Measurements from ENCODE around the gene MAP4. TPM values are rescaled to one million over a fixed set of nuclear protein-coding genes. Genes with fewer than 3 reads are reported as not detected.

Gene MAP4
- total RNA-seq, 1 experiment from 2014 or later: 108 TPM

DNA sequence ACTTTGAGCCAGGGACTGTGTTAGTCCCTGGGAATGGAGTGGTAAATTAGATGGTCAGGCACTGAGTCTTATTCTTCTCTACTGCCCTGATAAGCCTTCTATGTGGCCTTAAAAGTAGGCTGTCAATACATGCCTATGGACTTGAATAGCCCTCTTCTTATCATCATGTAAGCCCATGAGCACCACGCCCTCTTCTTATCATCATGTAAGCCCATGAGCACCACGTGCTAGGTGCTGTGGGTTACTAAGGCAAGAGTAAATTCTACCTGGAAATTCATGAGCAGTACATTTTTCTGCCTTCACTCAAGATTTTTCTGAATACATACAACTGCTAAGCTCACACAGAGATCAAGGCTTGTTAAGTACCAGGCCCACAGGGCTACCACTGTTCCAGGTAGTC lies 144.8 kb downstream of the MAP4 start:
- CTCF ChIA-PET: no interaction called here
- no peaks in the 10 kb centered on the region for H3K9me2 ChIP-seq (replicated peaks; ENCODE audit: low read length)
- no peaks in the 10 kb centered on the region for H3K79me2 ChIP-seq (ENCODE audit: low read length)
- H3K4me1 ChIP-seq (ENCODE audit: insufficient read depth, low read length): no peaks in the 10 kb centered on the region
- H3K36me3 ChIP-seq (ENCODE audit: low read depth, low read length): peaks cover 55% of the 10 kb centered on the region
- H2AFZ ChIP-seq (ENCODE audit: low read length): no peak overlapping the region
- H3K27me3 ChIP-seq (ENCODE audit: low read length): no peaks in the 10 kb centered on the region
- no peak overlapping the region for H3K9ac ChIP-seq (ENCODE audit: low read length)
- no peak overlapping the region for H3K4me2 ChIP-seq (ENCODE audit: low read length)
- H3K4me3 ChIP-seq (ENCODE audit: low read length): no peak overlapping the region
- no peaks in the 10 kb centered on the region for H4K20me1 ChIP-seq (ENCODE audit: low read length)
- intact Hi-C loops (cut with micrococcal nuclease): no loop called here
- DNase-seq: no peak
- POLR2A ChIA-PET (ENCODE audit: unreplicated experiment): no interaction called here
- BruUV-seq (replicated peaks): no TSS peak
- no peak overlapping the region for H3K27ac ChIP-seq (ENCODE audit: low read length)
- H3K9me3 ChIP-seq (ENCODE audit: low read length): no peaks in the 10 kb centered on the region
- H3F3A ChIP-seq (ENCODE audit: low read length, unreplicated experiment): no peaks in the 10 kb centered on the region
- no peak for ATAC-seq
- TF ChIP-seq EZH2phosphoT487 (IDR thresholded peaks at IDR 0.05; ENCODE audit: borderline replicate concordance, low read length) (no peak), EZH2 (IDR thresholded peaks at IDR 0.05; ENCODE audit: low read length, unreplicated experiment) (no peak), CTCF (conservative IDR thresholded peaks at IDR 0.05; ENCODE audit: low read depth, low read length) (no peak)

DNA sequence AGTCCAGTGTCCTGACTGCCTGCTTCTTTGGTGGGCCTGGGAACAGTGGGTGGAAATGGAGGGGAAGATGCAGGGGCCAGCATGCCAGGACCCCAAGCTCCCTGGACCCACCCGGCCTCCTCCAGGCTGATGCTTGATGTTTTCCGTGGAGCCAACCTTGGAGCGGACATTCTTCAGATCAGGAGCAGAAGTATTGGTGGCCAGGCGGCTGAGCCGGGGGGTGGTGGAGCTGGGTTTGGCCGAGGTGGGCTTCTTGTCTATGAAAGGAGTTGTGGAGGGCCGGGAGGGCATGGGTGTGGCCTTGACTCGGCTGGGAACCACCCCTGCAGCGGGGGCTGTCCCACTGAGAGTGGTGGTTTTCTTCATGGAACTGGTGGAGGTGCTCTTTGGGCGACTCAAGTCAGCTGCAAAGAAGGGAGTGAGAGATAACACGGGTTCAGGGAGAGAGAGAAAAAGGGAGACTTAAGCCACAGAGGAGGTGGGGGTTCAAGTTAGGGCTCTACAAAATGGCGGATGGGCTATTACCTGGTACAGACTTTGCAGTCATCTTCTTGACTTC lies 145.4 kb downstream of the MAP4 start:
- Histone ChIP-seq H3K27ac (ENCODE audit: low read length) (no peak overlapping the region), H4K20me1 (ENCODE audit: low read length) (no peaks in the 10 kb centered on the region), H3K9me3 (ENCODE audit: low read length) (no peaks in the 10 kb centered on the region), H3F3A (ENCODE audit: low read length, unreplicated experiment) (no peaks in the 10 kb centered on the region), H3K9me2 (replicated peaks; ENCODE audit: low read length) (no peaks in the 10 kb centered on the region), H3K79me2 (ENCODE audit: low read length) (no peaks in the 10 kb centered on the region), H3K9ac (ENCODE audit: low read length) (no peak overlapping the region), H3K4me3 (ENCODE audit: low read length) (no peak overlapping the region), H2AFZ (ENCODE audit: low read length) (no peak overlapping the region), H3K36me3 (ENCODE audit: low read depth, low read length) (peaks cover 55% of the 10 kb centered on the region), H3K4me2 (ENCODE audit: low read length) (no peak overlapping the region), H3K4me1 (ENCODE audit: insufficient read depth, low read length) (no peaks in the 10 kb centered on the region), H3K27me3 (ENCODE audit: low read length) (no peaks in the 10 kb centered on the region)
- CTCF ChIA-PET: no interaction called here
- TF ChIP-seq EZH2 (IDR thresholded peaks at IDR 0.05; ENCODE audit: low read length, unreplicated experiment): no peak
- no peak for TF ChIP-seq EZH2phosphoT487 (IDR thresholded peaks at IDR 0.05; ENCODE audit: borderline replicate concordance, low read length)
- BruUV-seq (replicated peaks): no TSS peak
- ATAC-seq (no peak), DNase-seq (no peak)
- POLR2A ChIA-PET (ENCODE audit: unreplicated experiment): no interaction called here
- intact Hi-C loops (cut with micrococcal nuclease): no loop called here

DNA sequence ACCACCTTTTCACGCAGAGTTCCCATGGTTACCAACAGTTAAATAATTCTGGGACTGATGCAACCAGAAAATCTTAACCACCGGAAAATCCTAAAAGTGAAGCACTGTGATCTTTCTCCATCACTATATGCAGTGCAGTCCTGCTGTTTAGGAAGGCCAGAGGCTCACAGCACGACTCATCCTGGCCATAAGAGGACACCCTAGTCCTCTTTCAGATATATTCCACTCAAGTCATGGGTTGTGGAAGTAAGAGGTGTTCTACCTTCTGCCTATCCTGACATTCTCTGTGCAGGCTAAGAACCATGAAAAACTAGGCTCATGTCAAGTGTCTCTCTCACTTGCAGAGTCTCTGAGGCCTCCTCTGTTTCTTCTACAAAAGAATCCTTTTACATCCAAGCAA lies 146.1 kb downstream of the MAP4 start:
- H3K9me3 ChIP-seq (ENCODE audit: low read length): no peaks in the 10 kb centered on the region
- ATAC-seq: peak; percentile 27; the same call in 1 of the 2 replicates
- no peaks in the 10 kb centered on the region for H3K79me2 ChIP-seq (ENCODE audit: low read length)
- no peak overlapping the region for H3K27ac ChIP-seq (ENCODE audit: low read length)
- no peak for DNase-seq
- H3F3A ChIP-seq (ENCODE audit: low read length, unreplicated experiment): no peaks in the 10 kb centered on the region
- H3K27me3 ChIP-seq (ENCODE audit: low read length): no peaks in the 10 kb centered on the region
- ChIA-PET POLR2A (ENCODE audit: unreplicated experiment) (no interaction called here), CTCF (no interaction called here)
- H3K4me1 ChIP-seq (ENCODE audit: insufficient read depth, low read length): no peaks in the 10 kb centered on the region
- peaks cover 58% of the 10 kb centered on the region for H3K36me3 ChIP-seq (ENCODE audit: low read depth, low read length)
- TF ChIP-seq CTCF (conservative IDR thresholded peaks at IDR 0.05; ENCODE audit: low read depth, low read length) (no peak), EZH2 (IDR thresholded peaks at IDR 0.05; ENCODE audit: low read length, unreplicated experiment) (no peak), EZH2phosphoT487 (IDR thresholded peaks at IDR 0.05; ENCODE audit: borderline replicate concordance, low read length) (no peak)
- intact Hi-C loops (cut with micrococcal nuclease): no loop called here
- no peaks in the 10 kb centered on the region for H4K20me1 ChIP-seq (ENCODE audit: low read length)
- H3K4me2 ChIP-seq (ENCODE audit: low read length): no peak overlapping the region
- no peak overlapping the region for H3K9ac ChIP-seq (ENCODE audit: low read length)
- H3K9me2 ChIP-seq (replicated peaks; ENCODE audit: low read length): no peaks in the 10 kb centered on the region
- BruUV-seq (replicated peaks): no TSS peak
- H2AFZ ChIP-seq (ENCODE audit: low read length): no peak overlapping the region
- no peak overlapping the region for H3K4me3 ChIP-seq (ENCODE audit: low read length)

Data from PC-3 (cell line).